GM21515 (cell line): ENCODE results near the gene OR4M1.
"Not testable (repeated sequence)": the region's sequence is repeated elsewhere in the genome, so short reads cannot be mapped to it uniquely, and the experiment has no call there.

Source experiments
- ATAC-seq: cut with Tn5 transposase; IDR thresholded peaks from one replicate; pipeline ENCODE4 v1.9.1; 2021; ENCODE audit not compliant: unreplicated experiment

The OR4M1 gene

GRCh38 chr14:19773204-19773603, at the start of gene OR4M1:
OR4M1 (plus strand) TSS chr14:19773504; CDS start chr14:19780323, 6,819 bp downstream.
- ATAC-seq: not testable (repeated sequence)

- ATAC-seq: no peak
These were observed 43.9 kb upstream of the OR4M1 start for GRCh38 chr14:19729359-19729758.

- no peak for ATAC-seq
These were observed 43.5 kb upstream of the OR4M1 start for GRCh38 chr14:19729763-19730162.

GRCh38 chr14:19733893-19734292, 39.4 kb upstream of the OR4M1 start:
- not testable (repeated sequence) for ATAC-seq

- ATAC-seq: no peak
These were observed 30.0 kb upstream of the OR4M1 start, which contains the start of gene OR4Q3 for GRCh38 chr14:19743256-19743655. OR4Q3 (plus strand) TSS chr14:19743571.

- not testable (repeated sequence) for ATAC-seq
These were observed 21.0 kb upstream of the OR4M1 start for GRCh38 chr14:19752316-19752715.

GRCh38 chr14:19754172-19754571, 19.1 kb upstream of the OR4M1 start:
- ATAC-seq: no peak

GRCh38 chr14:19771491-19771890, 1.8 kb upstream of the OR4M1 start:
- not testable (repeated sequence) for ATAC-seq

- no peak for ATAC-seq
These were observed 1.3 kb upstream of the OR4M1 start for GRCh38 chr14:19771895-19772430.

GRCh38 chr14:19772454-19772853, 850 bp upstream of the OR4M1 start:
- ATAC-seq: not testable (repeated sequence)

GRCh38 chr14:19775587-19775986, 2.3 kb downstream of the OR4M1 start:
- ATAC-seq: no peak

- not testable (repeated sequence) for ATAC-seq
These were observed 12.5 kb downstream of the OR4M1 start for GRCh38 chr14:19785848-19786247.

- not testable (repeated sequence) for ATAC-seq
These were observed 14.0 kb downstream of the OR4M1 start for GRCh38 chr14:19787318-19787717.

GRCh38 chr14:19788150-19788549, 14.8 kb downstream of the OR4M1 start:
- ATAC-seq: not testable (repeated sequence)

- not testable (repeated sequence) for ATAC-seq
These were observed 23.3 kb downstream of the OR4M1 start for GRCh38 chr14:19796520-19797108.

- no peak for ATAC-seq
These were observed 26.6 kb downstream of the OR4M1 start for GRCh38 chr14:19799880-19800279.

GRCh38 chr14:19800282-19801117, 27.2 kb downstream of the OR4M1 start:
- ATAC-seq: no peak

- ATAC-seq: no peak
These were observed 27.8 kb downstream of the OR4M1 start for GRCh38 chr14:19801118-19801464.

GRCh38 chr14:19803470-19803869, 30.2 kb downstream of the OR4M1 start, which contains the start of gene OR4N2:
OR4N2 (plus strand) TSS chr14:19803770; CDS start chr14:19827449, 23,679 bp downstream.
- not testable (repeated sequence) for ATAC-seq

- ATAC-seq: not testable (repeated sequence)
These were observed 40.0 kb downstream of the OR4M1 start for GRCh38 chr14:19813171-19813920.

- ATAC-seq: not testable (repeated sequence)
These were observed 46.6 kb downstream of the OR4M1 start for GRCh38 chr14:19819879-19820278.
